PFSK-1 (cell line): ENCODE data around the gene POLR1B.

ENCODE experiments used
- FOXP2 ChIP-seq: optimal IDR thresholded peaks from 2 replicates; pipeline ENCODE3; 2011; ENCODE audit warnings: borderline replicate concordance, control low read depth, inconsistent platforms; ENCODE audit not compliant: insufficient read depth; ENCODE audit errors: extremely low read length, extremely low read depth
- POLR2AphosphoS5 ChIP-seq: IDR thresholded peaks from 2 replicates; pipeline ENCODE4 v1.6.1; 2012; ENCODE audit warnings: low read depth, mild to moderate bottlenecking, control low read depth, low read length, moderate library complexity
- SIN3A ChIP-seq: IDR thresholded peaks from 2 replicates; pipeline ENCODE4 v1.6.1; 2012; ENCODE audit warnings: mild to moderate bottlenecking, low read length, moderate library complexity, borderline replicate concordance; ENCODE audit not compliant: insufficient read depth
- TAF1 ChIP-seq: IDR thresholded peaks from 2 replicates; pipeline ENCODE4 v1.6.1; 2012; ENCODE audit warnings: low read length, control low read depth, borderline replicate concordance; ENCODE audit not compliant: insufficient read depth
- TF ChIP-seq, protein P1 (sequence below), 2 experiments: IDR thresholded peaks; 2 replicates each; pipeline versions ENCODE4 v1.6.1 to v1.8.0; 2011 to 2012; ENCODE audit warnings: low read depth in 2 of 2, low read length in 2 of 2, control low read depth in 1 of 2, inconsistent platforms in 1 of 2, mild to moderate bottlenecking in 1 of 2, moderate library complexity in 1 of 2; ENCODE audit not compliant: insufficient read depth in 1 of 2

Gene POLR1B

DNA sequence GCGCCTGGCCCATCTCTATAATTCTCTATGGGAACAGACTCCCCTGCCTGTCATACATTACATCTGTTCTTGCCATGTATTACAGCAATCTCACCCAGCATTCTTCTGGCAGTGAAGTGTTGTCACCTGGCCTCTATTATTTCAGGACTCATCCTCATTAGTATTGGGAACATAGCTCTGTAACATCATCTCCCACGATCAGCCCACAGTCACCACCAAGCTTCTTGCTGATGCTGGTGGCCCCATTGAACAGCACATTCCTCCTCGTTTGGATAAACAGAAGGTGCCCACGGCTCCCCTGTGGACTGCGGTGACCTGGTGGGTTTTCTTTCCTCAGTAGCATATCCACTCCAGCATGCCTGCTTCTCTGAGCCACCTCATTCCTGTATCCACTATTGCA, 63.7 kb downstream of the POLR1B start:
- TF ChIP-seq, protein P1, sequence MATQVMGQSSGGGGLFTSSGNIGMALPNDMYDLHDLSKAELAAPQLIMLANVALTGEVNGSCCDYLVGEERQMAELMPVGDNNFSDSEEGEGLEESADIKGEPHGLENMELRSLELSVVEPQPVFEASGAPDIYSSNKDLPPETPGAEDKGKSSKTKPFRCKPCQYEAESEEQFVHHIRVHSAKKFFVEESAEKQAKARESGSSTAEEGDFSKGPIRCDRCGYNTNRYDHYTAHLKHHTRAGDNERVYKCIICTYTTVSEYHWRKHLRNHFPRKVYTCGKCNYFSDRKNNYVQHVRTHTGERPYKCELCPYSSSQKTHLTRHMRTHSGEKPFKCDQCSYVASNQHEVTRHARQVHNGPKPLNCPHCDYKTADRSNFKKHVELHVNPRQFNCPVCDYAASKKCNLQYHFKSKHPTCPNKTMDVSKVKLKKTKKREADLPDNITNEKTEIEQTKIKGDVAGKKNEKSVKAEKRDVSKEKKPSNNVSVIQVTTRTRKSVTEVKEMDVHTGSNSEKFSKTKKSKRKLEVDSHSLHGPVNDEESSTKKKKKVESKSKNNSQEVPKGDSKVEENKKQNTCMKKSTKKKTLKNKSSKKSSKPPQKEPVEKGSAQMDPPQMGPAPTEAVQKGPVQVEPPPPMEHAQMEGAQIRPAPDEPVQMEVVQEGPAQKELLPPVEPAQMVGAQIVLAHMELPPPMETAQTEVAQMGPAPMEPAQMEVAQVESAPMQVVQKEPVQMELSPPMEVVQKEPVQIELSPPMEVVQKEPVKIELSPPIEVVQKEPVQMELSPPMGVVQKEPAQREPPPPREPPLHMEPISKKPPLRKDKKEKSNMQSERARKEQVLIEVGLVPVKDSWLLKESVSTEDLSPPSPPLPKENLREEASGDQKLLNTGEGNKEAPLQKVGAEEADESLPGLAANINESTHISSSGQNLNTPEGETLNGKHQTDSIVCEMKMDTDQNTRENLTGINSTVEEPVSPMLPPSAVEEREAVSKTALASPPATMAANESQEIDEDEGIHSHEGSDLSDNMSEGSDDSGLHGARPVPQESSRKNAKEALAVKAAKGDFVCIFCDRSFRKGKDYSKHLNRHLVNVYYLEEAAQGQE (IDR thresholded peaks at IDR 0.05; ENCODE audit: insufficient read depth in 1 of 2, low read depth in 2 of 2, low read length in 2 of 2) = no peak
- TF ChIP-seq TAF1 (no peak), POLR2AphosphoS5 (no peak), FOXP2 (no peak), SIN3A (no peak)

DNA sequence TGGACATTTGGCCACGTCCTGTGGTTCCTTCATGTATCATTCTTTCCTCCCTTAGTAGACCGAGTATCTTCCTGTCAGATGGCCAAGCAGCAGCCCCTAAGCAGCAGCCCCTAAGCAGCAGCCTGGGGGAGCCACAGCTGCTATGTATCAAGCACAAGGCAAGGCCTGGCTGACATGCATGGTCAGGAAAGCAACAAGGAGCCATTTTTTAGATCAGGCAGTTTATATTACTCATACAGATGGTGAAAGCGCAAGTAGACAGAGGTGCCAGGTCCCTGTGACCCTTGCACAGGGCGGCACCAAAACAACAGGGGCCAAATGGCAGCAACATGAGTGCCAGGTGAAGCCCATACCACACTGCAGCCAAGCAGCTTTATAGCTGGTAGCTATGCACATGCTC, 64.3 kb downstream of the POLR1B start:
- TF ChIP-seq POLR2AphosphoS5 = no peak
- no peak for TF ChIP-seq TAF1
- TF ChIP-seq FOXP2 = no peak
- TF ChIP-seq SIN3A = no peak
- TF ChIP-seq, protein P1 (IDR thresholded peaks at IDR 0.05; ENCODE audit: insufficient read depth in 1 of 2, low read depth in 2 of 2, low read length in 2 of 2) = no peak

DNA sequence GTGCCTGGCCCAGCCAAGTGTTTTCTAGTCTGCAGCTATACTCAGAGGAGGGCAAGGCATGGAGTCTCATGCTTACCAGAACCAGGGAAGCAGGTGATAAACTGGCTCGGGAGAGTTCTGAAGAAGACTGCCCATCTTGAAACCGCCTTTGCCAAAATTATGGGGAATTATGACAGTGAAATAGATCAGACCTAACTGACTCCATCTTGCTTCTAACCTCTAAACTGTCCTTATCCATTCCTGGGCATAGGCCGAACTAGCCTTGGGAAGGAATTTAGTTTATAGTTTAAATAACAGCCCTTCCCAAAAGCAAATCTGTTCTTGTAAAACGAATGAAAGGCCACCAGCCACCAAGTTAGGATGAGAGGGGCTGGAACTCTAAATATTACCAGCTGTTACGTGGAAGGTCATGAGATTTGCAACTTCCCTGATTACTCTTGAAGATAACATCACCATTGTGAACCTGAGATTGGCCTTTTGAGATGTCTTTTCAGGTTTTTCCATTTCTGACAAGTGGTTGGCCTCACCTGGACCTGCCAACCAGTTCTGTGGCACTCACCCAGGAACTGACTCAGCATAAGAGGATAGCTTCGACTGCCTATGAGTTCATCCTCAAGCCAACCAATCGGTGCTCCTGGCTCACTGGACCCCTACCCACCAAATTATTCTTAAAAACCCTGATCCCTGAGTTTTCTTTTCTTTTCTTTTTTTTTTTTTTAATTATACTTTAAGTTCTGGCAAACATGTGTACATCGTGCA, 65.6 kb downstream of the POLR1B start:
- TF ChIP-seq SIN3A (no peak), FOXP2 (no peak), POLR2AphosphoS5 (no peak), TAF1 (no peak)
- TF ChIP-seq, protein P1 (IDR thresholded peaks at IDR 0.05; ENCODE audit: insufficient read depth in 1 of 2, low read depth in 2 of 2, low read length in 2 of 2) = no peak

DNA sequence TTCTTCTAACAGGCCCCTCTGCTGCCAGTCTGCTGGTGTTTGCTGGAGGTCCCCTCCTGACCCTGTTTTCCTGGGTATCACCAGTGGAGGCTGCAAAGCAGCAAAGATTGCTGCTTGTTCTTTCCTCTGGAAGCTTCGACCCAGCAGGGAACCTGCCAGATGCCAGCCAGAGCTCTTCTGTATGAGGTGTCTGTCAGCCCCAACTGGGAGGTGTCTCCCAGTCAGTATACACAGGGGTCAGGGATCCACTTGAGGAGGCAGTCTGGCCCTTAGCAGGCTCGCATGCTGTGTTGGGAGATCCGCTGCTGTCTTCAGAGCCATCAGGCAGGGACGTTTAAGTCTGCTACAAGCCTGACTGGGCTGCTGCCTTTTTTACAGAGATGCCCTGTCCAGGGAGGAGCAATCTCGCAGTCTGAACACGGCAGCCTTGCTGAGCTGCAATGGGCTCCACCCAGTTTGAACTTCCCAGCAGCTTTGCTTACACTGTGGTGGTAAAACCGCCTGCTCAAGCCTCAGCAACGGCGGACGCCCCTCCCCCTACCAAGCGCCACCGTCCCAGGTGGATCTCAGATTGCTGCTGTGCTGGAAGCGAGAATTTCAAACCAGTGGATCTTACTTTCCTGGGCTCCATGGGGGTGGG, 72.1 kb downstream of the POLR1B start:
- TF ChIP-seq, protein P1 (IDR thresholded peaks at IDR 0.05; ENCODE audit: insufficient read depth in 1 of 2, low read depth in 2 of 2, low read length in 2 of 2) = no peak
- TF ChIP-seq FOXP2 = no peak
- TF ChIP-seq SIN3A = no peak
- no peak for TF ChIP-seq POLR2AphosphoS5
- no peak for TF ChIP-seq TAF1
